GM18909 (cell line): ENCODE measurements around the gene NEURL1.

Source experiments
- ATAC-seq: cut with Tn5 transposase; IDR thresholded peaks from one replicate; pipeline ENCODE4 v1.9.1; 2021; ENCODE audit warnings: mild to moderate bottlenecking; ENCODE audit not compliant: unreplicated experiment, poor library complexity

NEURL1 gene

GRCh38 chr10:103543617-103544525 lies 50.4 kb downstream of the NEURL1 start:
- ATAC-seq = no peak

DNA sequence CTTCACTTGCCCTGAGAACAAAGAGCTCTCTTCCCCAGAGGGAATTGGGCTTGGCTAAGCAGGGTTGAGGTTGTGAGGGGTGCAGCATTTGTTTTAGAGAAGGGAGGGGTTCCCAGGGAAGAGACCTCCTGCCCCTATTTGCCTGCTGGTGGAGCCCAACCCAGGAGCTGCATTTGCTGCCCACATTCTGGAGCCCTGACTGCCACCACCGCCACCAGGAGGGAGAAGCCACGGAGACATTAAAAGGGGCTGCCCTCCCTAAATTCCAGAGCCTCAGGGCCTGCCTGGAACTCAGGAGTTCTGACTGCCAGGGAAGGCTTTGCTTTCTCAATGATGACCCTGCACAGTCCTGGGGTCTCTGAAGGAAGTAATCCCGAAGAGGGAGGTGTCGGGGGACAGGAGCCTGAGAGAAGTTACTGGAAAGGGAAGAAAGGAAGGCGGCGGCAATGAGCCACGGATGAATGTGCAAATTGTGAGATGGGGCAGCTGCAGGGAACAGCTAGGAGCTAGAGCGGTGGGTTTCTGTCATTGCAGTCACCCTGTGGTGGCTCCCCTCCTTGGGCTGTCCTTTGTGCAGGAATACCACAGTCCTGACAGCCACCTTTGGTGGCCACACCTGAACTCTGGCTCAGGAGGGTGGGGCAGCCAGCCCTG lies 51.3 kb downstream of the NEURL1 start:
- ATAC-seq = no peak

DNA sequence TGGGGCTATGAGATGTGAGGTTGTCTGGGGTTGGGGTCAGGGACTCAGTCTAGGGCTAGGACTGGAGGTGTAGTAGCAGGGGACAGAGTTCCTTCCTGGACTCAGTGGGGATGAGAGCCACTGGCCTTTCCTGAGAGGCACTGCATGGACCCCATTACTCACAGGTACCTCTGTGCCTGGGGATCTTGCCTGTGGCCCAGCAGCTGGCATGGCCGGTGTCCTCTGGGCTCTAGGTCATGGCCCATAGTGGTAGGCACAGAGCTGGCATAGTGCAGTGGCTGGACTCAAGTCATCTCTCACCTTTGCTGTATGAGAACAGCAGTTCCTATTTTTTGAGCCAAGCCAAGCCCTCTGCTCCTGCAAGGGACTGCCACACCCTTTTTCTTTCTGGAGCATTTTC lies 51.9 kb downstream of the NEURL1 start:
- no peak for ATAC-seq

DNA sequence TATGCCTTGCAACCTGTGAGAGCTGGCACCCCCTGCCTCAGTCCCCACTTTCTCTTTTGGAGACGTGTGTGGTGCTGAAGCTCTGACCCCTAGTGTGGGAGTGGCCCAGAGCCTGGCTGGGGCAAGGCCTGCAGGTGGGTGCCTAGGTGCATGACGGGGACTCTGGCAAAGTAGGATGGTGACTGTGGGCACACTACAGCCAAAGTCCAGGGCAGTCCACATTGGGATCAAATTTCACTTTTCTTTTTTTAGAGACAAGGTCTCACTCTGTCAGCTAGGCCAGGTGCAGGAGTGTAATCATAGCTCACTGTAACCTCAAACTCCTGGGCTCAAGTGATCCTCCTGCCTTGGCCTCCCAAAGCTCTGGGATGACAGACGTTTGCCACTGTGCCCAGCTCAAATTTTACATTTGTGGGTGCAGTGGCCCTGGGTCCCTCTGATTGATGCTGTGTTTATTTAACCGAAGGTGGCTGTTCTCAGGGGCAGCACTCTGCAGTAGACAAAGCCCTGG lies 52.3 kb downstream of the NEURL1 start:
- no peak for ATAC-seq

DNA sequence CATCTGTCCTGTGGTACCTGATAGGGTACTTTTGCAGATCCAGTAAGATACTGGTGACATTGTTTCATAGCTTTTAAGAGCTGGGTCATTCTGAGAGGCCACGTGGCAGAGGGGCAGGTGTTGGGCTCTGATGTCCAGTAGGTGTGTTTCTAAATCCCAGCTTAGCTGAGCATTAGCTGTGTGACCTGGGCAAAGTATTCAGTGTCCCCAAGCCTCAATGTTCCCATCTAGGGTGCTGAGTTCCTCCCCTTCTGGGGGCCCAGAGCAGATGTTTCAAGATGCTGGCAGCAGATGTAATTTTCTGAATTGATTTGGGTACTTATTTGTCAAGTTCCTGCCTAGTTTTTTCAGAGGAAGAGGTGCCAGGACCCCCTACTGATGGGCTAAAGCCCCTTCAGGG lies 52.9 kb downstream of the NEURL1 start:
- ATAC-seq = no peak

DNA sequence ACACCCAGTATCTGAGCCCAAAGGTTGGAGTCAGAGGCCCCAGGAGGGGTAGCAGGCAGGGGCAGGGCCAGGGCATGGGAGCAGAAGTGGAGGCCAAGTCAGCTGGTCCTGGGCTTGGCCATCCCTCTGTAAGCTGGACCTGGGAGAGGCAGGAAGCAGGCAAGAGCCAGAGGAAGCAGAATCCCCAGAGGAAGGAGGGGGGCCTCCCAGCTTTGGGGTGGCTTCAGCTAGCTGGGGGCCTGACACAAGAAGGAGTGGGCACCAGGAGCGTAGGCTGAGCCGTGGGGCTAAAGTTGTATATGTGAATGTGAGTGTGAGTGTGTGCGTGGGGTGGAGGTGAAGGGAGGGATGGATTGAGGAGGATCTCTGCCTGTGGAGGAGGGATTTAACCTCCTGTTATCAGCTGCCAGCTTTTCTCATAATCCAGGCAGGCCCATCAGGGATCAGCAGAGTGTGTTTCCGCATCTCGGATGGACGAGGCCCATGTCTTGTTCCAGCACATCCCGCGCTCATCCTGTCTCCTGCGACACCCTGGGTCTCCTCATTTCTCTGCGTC lies 54.0 kb downstream of the NEURL1 start:
- ATAC-seq = no peak

DNA sequence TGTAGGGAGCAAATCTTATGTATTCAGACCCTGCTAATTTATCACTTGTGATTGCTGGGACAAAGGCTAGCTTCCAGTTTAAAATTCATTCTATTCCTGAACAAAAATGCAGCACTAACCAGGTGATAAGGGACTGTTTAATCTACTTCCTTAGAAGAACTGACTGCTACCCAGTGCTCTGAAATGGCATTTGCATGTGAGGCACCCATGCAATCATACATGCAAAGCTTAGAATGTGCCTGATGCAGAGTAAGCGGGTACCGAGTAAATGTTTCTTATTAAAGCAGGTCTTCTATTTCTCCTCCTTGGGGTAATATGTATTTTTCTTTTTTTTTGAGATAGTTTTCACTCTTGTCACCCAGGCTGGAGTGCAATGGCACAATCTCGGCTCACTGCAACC lies 54.5 kb downstream of the NEURL1 start:
- no peak for ATAC-seq

- no peak for ATAC-seq
Observed at GRCh38 chr10:103548581-103549348, 55.3 kb downstream of the NEURL1 start.

DNA sequence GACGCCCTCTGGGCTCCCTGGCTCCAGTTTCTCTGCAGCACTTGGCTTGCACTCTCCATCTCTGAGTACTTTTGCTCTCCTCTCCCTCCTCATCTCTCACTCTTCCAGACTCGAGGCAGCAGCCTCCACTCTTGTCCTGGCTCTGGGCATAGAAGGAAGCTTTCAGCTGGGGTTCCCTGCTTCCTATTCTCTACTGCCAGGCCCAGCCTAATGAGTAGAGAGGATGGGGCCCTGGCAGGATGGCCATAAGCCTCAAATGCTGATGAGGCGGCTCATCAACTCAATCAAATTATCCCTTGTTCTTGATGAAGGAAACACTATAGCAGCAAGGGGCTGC lies 55.8 kb downstream of the NEURL1 start:
- ATAC-seq = no peak

DNA sequence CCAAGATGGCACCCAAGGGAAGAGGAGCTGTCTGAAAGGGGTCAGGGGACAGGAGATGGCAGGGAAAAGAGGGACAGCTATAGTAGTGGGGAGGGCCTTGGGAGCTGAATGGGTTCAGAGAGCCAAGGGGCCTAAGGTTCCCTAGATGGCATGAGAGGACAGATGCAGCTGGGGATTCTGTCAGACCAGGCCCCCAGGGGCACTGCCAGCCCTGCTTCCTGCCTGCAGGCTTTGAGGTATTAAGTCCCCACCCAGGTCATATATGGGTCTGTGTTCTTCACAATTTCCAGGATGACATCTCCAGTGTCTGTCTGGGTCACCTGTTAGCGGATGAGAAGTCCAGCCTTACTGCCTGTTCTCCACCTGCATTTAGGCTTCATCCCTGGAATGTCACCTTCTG lies 56.7 kb downstream of the NEURL1 start:
- no peak for ATAC-seq

- ATAC-seq = no peak
Observed at GRCh38 chr10:103551619-103552602, 58.4 kb downstream of the NEURL1 start.

DNA sequence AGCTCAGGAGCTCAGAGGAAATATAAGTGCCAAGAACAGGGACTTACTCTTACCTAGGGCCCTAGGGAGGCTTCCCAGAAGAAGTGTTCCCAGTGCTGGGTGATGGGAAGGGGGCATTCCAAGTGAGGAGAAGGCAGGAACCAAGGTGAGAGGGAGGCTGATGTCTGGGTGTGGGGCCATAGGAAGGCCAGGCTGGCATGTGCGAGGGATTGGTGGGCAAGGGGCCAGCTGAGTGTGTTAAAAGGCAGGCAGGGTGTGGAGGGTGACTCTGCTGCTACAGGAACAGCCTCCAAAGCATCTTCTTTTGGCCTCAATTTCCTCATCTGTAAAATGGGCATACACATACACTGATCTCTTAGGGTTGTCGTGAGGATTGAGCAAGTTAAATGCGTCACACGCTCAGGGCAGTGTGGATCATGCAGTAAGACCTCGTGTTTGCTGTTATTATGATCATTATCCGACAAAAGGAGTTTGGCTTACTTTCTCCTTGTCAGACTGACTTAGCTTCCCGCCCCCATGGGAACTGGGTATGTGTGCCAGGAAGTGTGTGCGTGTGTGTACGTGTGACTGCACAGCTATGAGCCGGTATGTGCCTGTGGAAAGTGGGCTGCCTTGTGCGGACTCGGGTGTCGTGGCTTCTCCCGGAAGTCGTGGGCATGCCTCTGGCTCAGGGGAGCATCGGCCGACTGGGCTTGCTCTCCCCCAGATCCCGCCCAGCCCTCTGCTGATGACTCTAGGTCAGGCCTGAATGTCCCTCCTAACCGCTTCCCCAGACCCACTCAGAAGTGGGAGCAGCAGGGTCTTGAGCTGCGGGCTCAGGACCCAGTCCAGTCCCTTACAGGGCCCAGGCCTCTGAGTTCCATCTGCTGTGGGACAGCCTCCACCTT lies 59.6 kb downstream of the NEURL1 start:
- no peak for ATAC-seq

DNA sequence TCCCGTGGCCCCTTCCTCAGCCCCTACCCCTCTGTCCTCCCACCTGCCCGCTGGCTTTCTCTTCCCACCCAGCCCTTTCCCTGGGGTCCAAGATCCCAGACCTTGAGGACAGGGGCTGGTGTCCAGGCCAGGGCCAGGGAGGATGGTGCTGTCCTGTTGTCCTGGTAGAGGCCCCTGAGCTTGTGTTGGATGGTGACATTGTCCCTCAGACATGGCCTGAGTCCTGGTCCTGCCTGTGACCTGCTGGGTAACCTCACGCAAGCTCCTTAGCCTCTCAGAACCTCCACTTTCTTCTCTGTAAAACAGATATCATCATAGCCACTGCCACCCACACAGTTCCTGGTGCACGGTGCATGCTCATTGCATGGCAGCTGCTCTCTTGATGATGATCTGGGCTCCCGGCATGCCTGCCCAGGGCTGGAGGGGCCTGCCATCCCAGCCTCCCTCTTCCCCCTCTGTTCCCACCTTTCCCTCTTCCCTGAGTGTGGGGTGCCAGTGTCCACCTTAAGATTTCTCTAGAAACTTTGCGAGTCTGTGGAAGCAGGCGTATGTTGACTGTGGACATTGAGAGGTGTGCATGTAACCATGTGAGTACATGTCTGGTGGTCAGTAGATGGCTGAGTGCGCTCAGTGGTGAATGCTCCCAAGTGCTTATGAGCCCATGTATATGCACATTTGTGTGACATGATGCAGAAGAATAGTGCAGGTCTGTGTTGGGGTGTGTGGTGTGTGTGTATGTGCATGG lies 60.4 kb downstream of the NEURL1 start:
- no peak for ATAC-seq

- ATAC-seq = no peak
Observed at GRCh38 chr10:103554488-103555324, 61.2 kb downstream of the NEURL1 start.

DNA sequence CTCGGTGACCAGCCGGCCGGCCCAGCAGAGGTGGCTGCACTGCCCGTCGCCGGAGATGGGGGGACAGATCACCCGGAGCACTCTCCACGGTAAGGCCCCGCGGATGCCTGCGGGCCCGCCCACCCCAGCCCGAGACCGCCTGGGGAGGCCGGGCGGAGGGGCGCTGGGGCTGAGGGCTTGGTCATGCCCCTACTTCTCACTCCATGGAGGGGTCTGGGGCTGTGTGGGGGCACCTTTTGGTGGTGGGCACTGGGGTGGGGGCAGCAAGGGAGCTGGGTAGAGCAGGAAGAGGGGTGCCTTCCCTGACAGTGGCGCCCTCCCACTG lies 61.8 kb downstream of the NEURL1 start:
- ATAC-seq = no peak

- ATAC-seq = no peak
Observed at GRCh38 chr10:103555712-103556111, 62.2 kb downstream of the NEURL1 start.

DNA sequence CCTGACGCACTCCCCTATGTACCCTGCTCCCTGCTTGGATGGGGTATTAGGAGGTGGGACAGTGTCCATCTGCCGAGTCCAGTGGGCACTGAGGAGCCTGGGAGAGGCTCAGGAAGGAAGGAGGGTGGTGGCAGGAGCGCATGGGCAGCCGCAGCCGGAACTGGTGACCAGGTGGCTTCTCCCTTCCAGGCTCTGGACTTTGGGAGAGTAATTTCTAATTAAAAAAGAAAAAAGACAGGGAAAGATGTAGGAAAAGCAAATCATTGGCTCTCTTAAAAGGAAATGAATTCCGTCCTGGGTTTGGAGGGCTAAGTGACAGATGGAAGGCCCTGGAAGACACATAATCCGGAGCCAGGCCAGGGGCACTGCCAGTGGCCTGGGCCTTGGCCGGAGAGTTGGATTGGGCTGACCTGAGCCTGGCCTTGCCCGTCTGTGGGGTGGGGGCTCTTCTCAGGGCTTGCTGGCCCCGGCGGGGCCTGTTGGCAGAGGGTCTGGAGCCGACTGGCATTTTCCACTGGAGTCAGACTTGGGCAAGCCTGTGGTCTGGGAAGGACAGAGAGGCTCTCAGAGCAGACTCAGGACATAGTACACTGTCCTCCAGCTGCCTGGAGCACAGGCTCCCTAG lies 63.0 kb downstream of the NEURL1 start:
- ATAC-seq = no peak
